Testis (tissue), 2 donors: ENCODE data around the gene CKAP2.
"Not testable (repeated sequence)": the region's sequence is repeated elsewhere in the genome, so short reads cannot be mapped to it uniquely, and the experiment has no call there.

ENCODE experiments used
- CTCF ChIP-seq, 3 experiments: fragments of 450-650 bp in 2 of 3; fragments of 200-600 bp in 1 of 3; sonication (generic) in 1 of 3; IDR thresholded peaks; one replicate each; pipeline ENCODE4 v1.5.1; 2016 to 2019; ENCODE audit warnings: antibody characterized with exemption in 3 of 3, mild to moderate bottlenecking in 2 of 3, moderate library complexity in 1 of 3
- POLR2A ChIP-seq: fragments of 450-650 bp; IDR thresholded peaks from one replicate; pipeline ENCODE4 v1.6.1; 2017; ENCODE audit warnings: antibody characterized with exemption, mild to moderate bottlenecking, moderate library complexity

- TF ChIP-seq CTCF (IDR thresholded peaks at IDR 0.05); POLR2A: not testable (repeated sequence)
Observed at GRCh38 chr13:52513957-52514596, 58.8 kb downstream of the CKAP2 start.
